ENCODE results near the gene NBPF11. TPM values are rescaled to one million over a fixed set of nuclear protein-coding genes. Genes with fewer than 3 reads are reported as not detected.
A peak's percentile ranks its signal among the peaks of the same experiment; 100 is the strongest.
"Not testable (repeated sequence)": the region's sequence is repeated elsewhere in the genome, so short reads cannot be mapped to it uniquely, and the experiment has no call there.

Gene NBPF11
- total and polyA plus RNA-seq, 5 experiments from 2014 or later: 1.1 to 30.6 (median 6.2) TPM

DNA sequence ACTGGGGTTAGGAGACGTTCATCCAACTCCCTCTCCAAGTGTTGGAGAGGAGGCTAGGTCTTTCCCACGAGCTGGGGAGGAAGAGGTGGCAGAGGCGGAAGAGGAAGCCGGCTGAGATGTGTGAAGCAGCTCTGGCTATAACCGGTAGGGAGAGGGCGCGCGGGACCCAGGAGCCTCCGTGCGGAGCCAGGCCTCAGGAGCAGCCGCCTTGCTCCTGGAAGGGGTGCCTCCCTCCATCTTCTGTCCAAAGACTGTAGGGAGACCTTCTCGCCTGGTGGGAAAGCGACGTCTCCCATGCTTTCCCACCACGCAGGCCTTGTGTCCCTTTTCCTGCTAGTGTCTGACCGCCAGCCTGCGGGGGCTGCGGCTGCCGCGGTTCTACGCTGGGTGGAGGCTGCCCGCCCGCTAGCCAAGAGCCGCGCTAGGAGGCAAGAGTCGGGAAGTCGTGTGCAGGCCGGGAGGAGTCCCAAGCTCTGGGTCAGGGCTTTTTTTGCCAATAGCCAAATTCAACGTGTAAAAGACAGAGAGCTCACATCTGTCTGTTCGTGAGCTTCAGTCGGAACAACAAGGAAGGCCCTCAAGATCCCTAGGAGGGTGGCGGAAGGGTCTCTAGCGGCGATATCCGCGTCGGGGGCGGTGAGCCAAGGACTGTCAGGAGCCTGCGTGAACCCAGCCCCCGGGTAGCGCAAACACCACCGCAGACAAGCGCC, 8.4 kb upstream of the NBPF11 start:
- POLR2A ChIA-PET: no interaction called here
- no peaks in the 10 kb centered on the region for H3K36me3 Mint-ChIP-seq
- DNase-seq (no peak), ATAC-seq (no peak)
- no peak overlapping the region for H3K4me3 Mint-ChIP-seq
- H3K4me1 Mint-ChIP-seq: peaks cover 5 to 19% (median 14%) of the 10 kb centered on the region in 4 donors
- no peaks in the 10 kb centered on the region for H3K9me3 Mint-ChIP-seq
- H3K27me3 Mint-ChIP-seq: peaks cover 3 to 40% (median 20%) of the 10 kb centered on the region in 5 donors
- no peak overlapping the region for H3K27ac Mint-ChIP-seq

DNA sequence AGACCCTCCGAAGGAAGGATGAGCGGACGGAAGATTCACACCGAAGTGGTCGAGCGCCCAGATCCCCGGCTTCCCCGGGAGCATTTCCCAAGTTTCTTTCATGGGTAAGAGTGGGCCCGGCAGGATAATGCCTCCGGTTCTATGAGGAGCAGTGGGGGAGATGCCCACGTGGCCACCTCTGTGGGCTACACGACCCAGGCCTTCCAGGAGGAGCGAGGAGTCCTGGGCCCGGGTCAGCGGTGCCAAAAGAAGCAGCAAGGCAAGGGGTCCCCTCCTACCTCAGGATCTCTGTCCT, 7.9 kb upstream of the NBPF11 start:
- ATAC-seq: no peak
- no peak overlapping the region for H3K4me3 Mint-ChIP-seq
- H3K36me3 Mint-ChIP-seq: no peaks in the 10 kb centered on the region

GRCh38 chr1:148158341-148159003, 6.4 kb upstream of the NBPF11 start:
- H3K9me3 Mint-ChIP-seq: no peaks in the 10 kb centered on the region

More for the DNA sequence above, 7.9 kb upstream of the NBPF11 start:
- POLR2A ChIA-PET: no interaction called here
- H3K4me1 Mint-ChIP-seq: peaks cover 5 to 21% (median 16%) of the 10 kb centered on the region in 4 donors
- no peak for DNase-seq
- H3K27me3 Mint-ChIP-seq: peaks cover 3 to 40% (median 20%) of the 10 kb centered on the region in 5 donors
- no peaks in the 10 kb centered on the region for H3K9me3 Mint-ChIP-seq
- no peak overlapping the region for H3K27ac Mint-ChIP-seq

GRCh38 chr1:148157803-148158202, 5.7 kb upstream of the NBPF11 start:
- DNase-seq, POLR2A ChIA-PET, H3K36me3 Mint-ChIP-seq, H3K9me3 Mint-ChIP-seq: not testable (repeated sequence)
- peaks cover 3 to 40% (median 20%) of the 10 kb centered on the region in 5 donors for H3K27me3 Mint-ChIP-seq
- H3K27ac Mint-ChIP-seq: peak overlapping the region in 2 of 10 donors; percentile 29 to 54
- H3K4me3 Mint-ChIP-seq: peak overlapping the region; percentile 21 to 74 (median 59)
- peaks cover 6 to 24% (median 17%) of the 10 kb centered on the region in 4 donors for H3K4me1 Mint-ChIP-seq
- ATAC-seq: peak; percentile 54 to 71

More at GRCh38 chr1:148158341-148159003, 6.4 kb upstream of the NBPF11 start:
- H3K4me3 Mint-ChIP-seq: peak overlapping the region in 8 of 10 donors; percentile 51 to 74 (median 62)
- H3K36me3 Mint-ChIP-seq: no peaks in the 10 kb centered on the region
- ATAC-seq: no peak
- POLR2A ChIA-PET: no interaction called here
- peak overlapping the region in 3 of 10 donors; percentile 29 to 54 (median 33) for H3K27ac Mint-ChIP-seq
- DNase-seq: no peak
- H3K4me1 Mint-ChIP-seq: peaks cover 5 to 21% (median 16%) of the 10 kb centered on the region in 4 donors
- H3K27me3 Mint-ChIP-seq: peaks cover 3 to 40% (median 20%) of the 10 kb centered on the region in 5 donors

GRCh38 chr1:148155494-148156275, 3.6 kb upstream of the NBPF11 start:
- ATAC-seq, H3K9me3 Mint-ChIP-seq, H3K36me3 Mint-ChIP-seq, POLR2A ChIA-PET: not testable (repeated sequence)
- peak overlapping the region in 6 of 10 donors; percentile 2 to 80 (median 61) for H3K27ac Mint-ChIP-seq
- peak in 1 of 10 donors; percentile 13 for DNase-seq
- peaks cover 7 to 27% (median 24%) of the 10 kb centered on the region in 4 donors for H3K4me1 Mint-ChIP-seq
- peaks cover 1 to 28% (median 20%) of the 10 kb centered on the region in 5 donors for H3K27me3 Mint-ChIP-seq
- H3K4me3 Mint-ChIP-seq: peak overlapping the region; percentile 18 to 74 (median 58)

DNA sequence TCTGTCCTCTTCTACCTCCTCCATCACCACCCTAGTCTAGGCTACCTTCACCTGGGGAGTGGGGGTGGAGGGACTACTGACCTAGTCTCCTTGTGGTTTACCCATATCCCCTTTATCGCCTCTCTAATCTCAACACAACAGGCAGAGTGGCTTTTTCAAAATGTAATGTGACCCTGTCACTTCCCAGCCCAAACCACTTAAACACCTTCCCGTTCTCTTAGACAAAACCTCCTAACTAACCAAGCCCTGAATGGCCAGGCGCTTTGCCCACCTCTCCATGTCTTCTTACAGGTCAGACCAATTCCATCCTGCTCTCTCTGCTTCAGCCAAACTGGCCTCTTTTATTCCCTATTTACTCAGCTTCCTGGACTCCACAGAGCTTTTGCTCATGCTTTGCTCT, 714 bp upstream of the NBPF11 start:
- H3K36me3 Mint-ChIP-seq, H3K27me3 Mint-ChIP-seq, ATAC-seq: not testable (repeated sequence)

DNA sequence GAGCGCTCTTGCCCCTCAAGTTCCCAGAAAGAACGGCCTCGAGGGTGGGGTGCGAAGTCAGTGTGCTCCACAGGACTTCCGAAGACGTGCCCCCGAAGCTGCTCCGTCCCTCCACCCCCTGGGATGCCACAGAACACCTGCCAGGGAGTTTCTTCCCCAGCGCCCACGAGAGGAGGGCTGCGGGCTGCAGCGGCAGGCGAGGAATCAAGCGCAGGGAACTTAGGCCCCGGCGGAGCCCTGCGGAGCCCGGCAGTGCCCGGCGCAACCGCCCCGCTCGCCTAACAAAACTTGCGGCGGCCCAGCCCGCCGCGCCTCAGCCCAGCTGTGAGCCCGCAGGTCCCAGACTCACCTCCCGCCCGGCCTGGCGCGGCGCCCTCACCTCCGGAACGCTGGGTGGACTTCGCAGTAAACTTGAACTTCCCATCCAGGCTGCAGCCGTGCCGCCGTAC, 686 bp downstream of the NBPF11 start:
- H3K4me1 Mint-ChIP-seq: peaks cover 4 to 24% (median 17%) of the 10 kb centered on the region in 4 donors
- H3K4me3 Mint-ChIP-seq: peak overlapping the region; percentile 95 to 98 (median 97)
- H3K27me3 Mint-ChIP-seq, H3K9me3 Mint-ChIP-seq, H3K36me3 Mint-ChIP-seq: not testable (repeated sequence)
- ATAC-seq (peak; percentile 32 to 46), DNase-seq (peak in 2 of 10 donors; percentile 17 to 22)
- POLR2A ChIA-PET: interaction anchor here (0.6 kb wide), 1 partner anchor 128 kb away, joined by 4 read pairs; no protein-coding TSS in a partner anchor
- H3K27ac Mint-ChIP-seq: peak overlapping the region in 9 of 10 donors; percentile 25 to 96 (median 94)

More for the DNA sequence above, 714 bp upstream of the NBPF11 start:
- DNase-seq, POLR2A ChIA-PET, H3K9me3 Mint-ChIP-seq: not testable (repeated sequence)
- peaks cover 2 to 24% (median 16%) of the 10 kb centered on the region in 4 donors for H3K4me1 Mint-ChIP-seq
- peak overlapping the region; percentile 36 to 97 (median 76) for H3K4me3 Mint-ChIP-seq
- H3K27ac Mint-ChIP-seq: peak overlapping the region in 9 of 10 donors; percentile 69 to 91 (median 81)

- POLR2A ChIA-PET: not testable (repeated sequence)
- peak overlapping the region in 8 of 10 donors; percentile 19 to 94 (median 66) for H3K27ac Mint-ChIP-seq
- peak overlapping the region; percentile 79 to 98 (median 97) for H3K4me3 Mint-ChIP-seq
Observed at GRCh38 chr1:148150945-148151344, 1.1 kb downstream of the NBPF11 start.

GRCh38 chr1:148150014-148150413, 2.1 kb downstream of the NBPF11 start:
- peaks cover 6 to 14% (median 8%) of the 10 kb centered on the region in 4 donors for H3K4me1 Mint-ChIP-seq
- ATAC-seq, DNase-seq, POLR2A ChIA-PET, H3K27me3 Mint-ChIP-seq, H3K27ac Mint-ChIP-seq, H3K9me3 Mint-ChIP-seq, H3K36me3 Mint-ChIP-seq: not testable (repeated sequence)
- H3K4me3 Mint-ChIP-seq: peak overlapping the region in 2 of 10 donors; percentile 36 to 48

More at GRCh38 chr1:148150945-148151344, 1.1 kb downstream of the NBPF11 start:
- not testable (repeated sequence) for H3K9me3 Mint-ChIP-seq, ATAC-seq, DNase-seq, H3K27me3 Mint-ChIP-seq, H3K36me3 Mint-ChIP-seq
- peaks cover 4 to 20% (median 14%) of the 10 kb centered on the region in 4 donors for H3K4me1 Mint-ChIP-seq

DNA sequence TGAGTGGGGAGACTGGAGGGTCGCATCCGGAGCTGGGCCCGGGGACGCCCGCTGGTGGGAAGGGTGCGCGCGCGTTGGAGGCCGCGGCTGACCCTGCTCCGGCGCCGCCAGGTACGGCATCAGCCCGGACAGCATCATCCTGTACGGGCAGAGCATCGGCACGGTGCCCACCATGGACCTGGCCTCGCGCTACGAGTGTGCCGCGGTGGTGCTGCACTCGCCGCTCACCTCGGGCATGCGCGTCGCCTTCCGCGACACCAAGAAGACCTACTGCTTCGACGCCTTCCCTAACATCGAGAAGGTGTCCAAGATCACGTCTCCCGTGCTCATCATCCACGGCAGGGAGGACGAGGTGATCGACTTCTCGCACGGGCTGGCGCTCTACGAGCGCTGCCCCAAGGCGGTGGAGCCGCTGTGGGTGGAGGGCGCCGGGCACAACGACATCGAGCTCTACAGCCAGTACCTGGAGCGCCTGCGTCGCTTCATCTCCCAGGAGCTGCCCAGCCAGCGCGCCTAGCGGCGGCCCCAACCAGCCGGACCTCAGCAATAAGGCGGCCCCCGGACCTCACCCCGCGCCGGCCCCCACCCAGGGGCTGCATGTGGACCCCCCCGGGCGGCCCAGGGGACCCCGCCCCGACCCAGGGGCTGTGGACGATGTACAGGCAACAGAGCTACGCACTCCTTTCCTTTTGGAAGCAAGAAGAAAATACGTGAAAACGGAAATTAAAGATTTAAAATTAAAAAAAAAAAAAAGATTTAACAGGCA, 2.8 kb downstream of the NBPF11 start:
- H3K36me3 Mint-ChIP-seq, POLR2A ChIA-PET, H3K4me3 Mint-ChIP-seq, H3K27ac Mint-ChIP-seq, H3K9me3 Mint-ChIP-seq, ATAC-seq, DNase-seq, H3K27me3 Mint-ChIP-seq: not testable (repeated sequence)
- H3K4me1 Mint-ChIP-seq: peaks cover 6 to 14% (median 8%) of the 10 kb centered on the region in 4 donors

GRCh38 chr1:148147052-148147838, 4.8 kb downstream of the NBPF11 start:
- H3K27me3 Mint-ChIP-seq, H3K27ac Mint-ChIP-seq, ATAC-seq, DNase-seq, H3K36me3 Mint-ChIP-seq, POLR2A ChIA-PET, H3K9me3 Mint-ChIP-seq, H3K4me3 Mint-ChIP-seq: not testable (repeated sequence)
- peaks cover 0 to 12% (median 6%) of the 10 kb centered on the region in 4 donors for H3K4me1 Mint-ChIP-seq
